ENCODE measurements around the gene MAST4. TPM values are rescaled to one million over a fixed set of nuclear protein-coding genes. Genes with fewer than 3 reads are reported as not detected.

The MAST4 gene
- total RNA-seq, 2 donors from 2014 or later, result 50.4 to 60.6 TPM

DNA sequence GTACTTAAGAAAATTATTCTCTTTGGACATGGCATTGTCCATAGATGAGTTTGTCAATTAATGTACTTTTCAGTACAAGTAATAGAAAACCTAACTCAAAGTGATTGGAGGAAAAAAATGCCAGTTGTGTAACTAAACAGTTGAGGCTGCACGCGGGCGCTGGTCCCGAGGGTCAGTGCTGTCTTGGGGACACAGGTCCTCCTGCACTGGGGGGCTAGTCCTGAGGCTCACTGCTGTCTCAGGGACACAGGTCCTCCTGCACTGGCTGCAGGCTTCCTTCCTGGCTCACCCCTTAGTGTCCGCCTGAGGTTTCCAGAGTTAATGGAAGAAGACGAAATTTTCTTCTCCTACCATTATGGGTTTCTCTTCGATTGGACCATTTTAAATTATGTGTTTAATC is 319.3 kb downstream of the MAST4 start:
- TF ChIP-seq, protein P1, sequence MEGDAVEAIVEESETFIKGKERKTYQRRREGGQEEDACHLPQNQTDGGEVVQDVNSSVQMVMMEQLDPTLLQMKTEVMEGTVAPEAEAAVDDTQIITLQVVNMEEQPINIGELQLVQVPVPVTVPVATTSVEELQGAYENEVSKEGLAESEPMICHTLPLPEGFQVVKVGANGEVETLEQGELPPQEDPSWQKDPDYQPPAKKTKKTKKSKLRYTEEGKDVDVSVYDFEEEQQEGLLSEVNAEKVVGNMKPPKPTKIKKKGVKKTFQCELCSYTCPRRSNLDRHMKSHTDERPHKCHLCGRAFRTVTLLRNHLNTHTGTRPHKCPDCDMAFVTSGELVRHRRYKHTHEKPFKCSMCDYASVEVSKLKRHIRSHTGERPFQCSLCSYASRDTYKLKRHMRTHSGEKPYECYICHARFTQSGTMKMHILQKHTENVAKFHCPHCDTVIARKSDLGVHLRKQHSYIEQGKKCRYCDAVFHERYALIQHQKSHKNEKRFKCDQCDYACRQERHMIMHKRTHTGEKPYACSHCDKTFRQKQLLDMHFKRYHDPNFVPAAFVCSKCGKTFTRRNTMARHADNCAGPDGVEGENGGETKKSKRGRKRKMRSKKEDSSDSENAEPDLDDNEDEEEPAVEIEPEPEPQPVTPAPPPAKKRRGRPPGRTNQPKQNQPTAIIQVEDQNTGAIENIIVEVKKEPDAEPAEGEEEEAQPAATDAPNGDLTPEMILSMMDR (IDR thresholded peaks at IDR 0.05), result no peak
- DNase-seq (ENCODE audit: low spot score), result no peak
- H3K27me3 ChIP-seq, result no peaks in the 10 kb centered on the region
- no peak overlapping the region for H3K27ac ChIP-seq
- H3K9me3 ChIP-seq, result no peaks in the 10 kb centered on the region
- no peaks in the 10 kb centered on the region for H3K36me3 ChIP-seq
- H3K4me3 ChIP-seq, result no peak overlapping the region
- H3K4me1 ChIP-seq, result no peaks in the 10 kb centered on the region

DNA sequence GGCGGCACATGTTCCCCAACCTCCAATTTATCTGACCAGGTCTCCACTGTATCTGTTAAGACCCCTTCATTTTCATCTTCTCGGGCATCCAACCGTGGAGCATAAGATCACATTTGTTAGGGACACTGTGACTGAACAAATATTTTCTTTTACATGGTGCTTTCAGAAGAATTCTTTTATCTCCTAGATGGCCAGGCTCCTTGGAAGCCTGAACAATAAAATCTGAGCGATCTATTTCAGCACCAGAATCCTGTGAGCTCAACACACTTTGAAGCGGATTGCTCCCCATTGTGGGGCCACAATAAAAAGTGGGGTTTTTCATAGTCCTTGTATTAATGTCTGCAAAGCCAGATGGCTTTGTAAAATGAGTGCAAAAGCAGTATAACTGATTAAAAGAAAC is 326.7 kb downstream of the MAST4 start:
- TF ChIP-seq, protein P1 (IDR thresholded peaks at IDR 0.05), result no peak
- H3K4me1 ChIP-seq, result no peaks in the 10 kb centered on the region
- no peaks in the 10 kb centered on the region for H3K9me3 ChIP-seq
- no peaks in the 10 kb centered on the region for H3K36me3 ChIP-seq
- no peak overlapping the region for H3K27ac ChIP-seq
- H3K27me3 ChIP-seq, result no peaks in the 10 kb centered on the region
- no peak for DNase-seq (ENCODE audit: low spot score)
- H3K4me3 ChIP-seq, result no peak overlapping the region

DNA sequence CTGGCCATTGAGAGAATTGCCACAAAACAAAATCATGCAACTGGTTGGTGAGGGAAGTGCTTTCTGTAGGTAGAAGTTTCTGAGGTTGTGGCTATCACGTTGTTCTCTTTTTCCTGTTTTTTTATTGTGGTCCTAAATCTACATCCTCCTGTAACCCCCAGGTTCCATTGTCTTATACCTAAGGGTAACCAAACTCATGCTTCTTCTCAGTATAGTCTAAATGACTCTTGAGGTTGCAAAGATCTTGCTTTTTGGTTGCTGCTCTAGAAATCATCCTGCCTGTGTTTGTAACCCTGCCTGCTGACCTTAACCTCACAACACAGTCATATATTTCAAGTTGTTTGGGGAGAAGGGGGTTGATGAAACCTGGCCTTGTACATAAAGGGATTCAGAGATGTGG is 327.3 kb downstream of the MAST4 start:
- H3K4me1 ChIP-seq, result no peaks in the 10 kb centered on the region
- no peaks in the 10 kb centered on the region for H3K36me3 ChIP-seq
- TF ChIP-seq, protein P1 (IDR thresholded peaks at IDR 0.05), result no peak

DNA sequence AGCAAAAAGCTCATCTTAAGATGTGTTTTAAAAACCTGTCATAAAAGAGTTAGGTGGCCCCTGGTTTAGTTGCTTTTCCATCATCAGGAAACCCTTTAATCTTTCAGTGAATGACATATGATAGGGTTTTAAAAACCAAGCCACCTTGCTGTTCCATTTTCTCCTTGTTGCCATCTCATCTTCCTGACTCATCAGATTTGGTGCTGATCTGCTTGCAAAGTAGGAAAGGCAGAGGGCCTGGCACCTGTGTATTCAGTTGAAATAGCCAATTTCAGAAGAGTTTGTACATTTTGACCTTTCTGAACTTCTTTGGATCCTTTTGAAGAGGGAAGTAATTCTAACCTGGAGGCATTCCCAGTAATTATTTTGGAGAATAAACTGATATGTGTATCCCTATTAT is 327.7 kb downstream of the MAST4 start:
- H3K27ac ChIP-seq, result no peak overlapping the region
- no peaks in the 10 kb centered on the region for H3K36me3 ChIP-seq
- H3K9me3 ChIP-seq, result no peaks in the 10 kb centered on the region
- no peaks in the 10 kb centered on the region for H3K4me1 ChIP-seq
- DNase-seq (ENCODE audit: low spot score), result no peak
- TF ChIP-seq, protein P1 (IDR thresholded peaks at IDR 0.05), result no peak
- no peak overlapping the region for H3K4me3 ChIP-seq
- H3K27me3 ChIP-seq, result no peaks in the 10 kb centered on the region

More for the DNA sequence above, 327.3 kb downstream of the MAST4 start:
- Histone ChIP-seq H3K4me3 (no peak overlapping the region), H3K9me3 (no peaks in the 10 kb centered on the region), H3K27me3 (no peaks in the 10 kb centered on the region), H3K27ac (no peak overlapping the region)
- DNase-seq (ENCODE audit: low spot score), result no peak

DNA sequence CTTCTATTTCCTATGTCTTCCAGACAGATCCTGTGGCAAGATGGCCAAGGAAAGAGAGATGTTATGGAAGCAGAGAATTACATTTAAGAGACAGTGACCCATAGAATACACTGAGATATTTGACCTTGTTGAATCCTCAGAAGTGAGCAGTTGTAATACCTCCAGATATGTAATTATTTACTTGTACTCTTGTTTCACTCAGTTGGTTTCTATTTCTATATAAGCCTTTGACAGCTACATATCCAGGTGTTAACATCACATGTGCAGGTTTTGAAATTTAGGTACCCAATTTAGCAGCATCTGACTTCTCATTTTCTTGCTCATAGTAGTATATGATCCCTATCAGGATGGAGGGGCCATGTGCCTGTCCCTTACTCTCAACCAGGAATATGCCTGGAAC is 330.9 kb downstream of the MAST4 start:
- Histone ChIP-seq H3K9me3 (no peaks in the 10 kb centered on the region), H3K27me3 (no peaks in the 10 kb centered on the region), H3K4me3 (no peak overlapping the region), H3K36me3 (no peaks in the 10 kb centered on the region), H3K4me1 (no peaks in the 10 kb centered on the region), H3K27ac (no peak overlapping the region)
- TF ChIP-seq, protein P1 (IDR thresholded peaks at IDR 0.05), result no peak
- no peak for DNase-seq (ENCODE audit: low spot score)

DNA sequence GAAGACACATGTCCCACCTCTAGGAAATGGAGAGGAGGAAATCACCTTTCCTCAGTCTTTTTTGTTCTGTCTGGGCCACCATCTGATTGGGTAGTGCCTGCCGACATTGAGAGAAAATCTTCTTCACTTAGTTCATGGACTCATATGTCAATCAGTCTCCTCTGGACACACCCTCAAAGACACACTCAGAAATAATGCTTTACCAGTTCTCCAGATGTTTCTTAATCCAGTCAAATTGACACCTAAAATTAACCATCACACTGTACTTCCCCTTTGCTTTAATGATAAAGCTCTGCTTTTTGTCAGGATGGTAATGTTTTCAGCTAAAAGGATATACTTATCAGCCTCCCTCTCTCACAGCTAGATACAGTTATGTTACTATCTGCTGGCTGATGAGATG is 333.1 kb downstream of the MAST4 start:
- TF ChIP-seq, protein P1 (IDR thresholded peaks at IDR 0.05), result no peak
- no peaks in the 10 kb centered on the region for H3K4me1 ChIP-seq
- H3K36me3 ChIP-seq, result no peaks in the 10 kb centered on the region
- no peaks in the 10 kb centered on the region for H3K9me3 ChIP-seq
- no peak overlapping the region for H3K27ac ChIP-seq
- H3K27me3 ChIP-seq, result no peaks in the 10 kb centered on the region
- H3K4me3 ChIP-seq, result no peak overlapping the region
- DNase-seq (ENCODE audit: low spot score), result no peak
